Measurements from ENCODE around the gene ADCK2. TPM values are rescaled to one million over a fixed set of nuclear protein-coding genes. Genes with fewer than 3 reads are reported as not detected.
"Not testable (repeated sequence)": the region's sequence is repeated elsewhere in the genome, so short reads cannot be mapped to it uniquely, and the experiment has no call there.

ADCK2 gene
- total RNA-seq, 1 donor, result 14.5 TPM

DNA sequence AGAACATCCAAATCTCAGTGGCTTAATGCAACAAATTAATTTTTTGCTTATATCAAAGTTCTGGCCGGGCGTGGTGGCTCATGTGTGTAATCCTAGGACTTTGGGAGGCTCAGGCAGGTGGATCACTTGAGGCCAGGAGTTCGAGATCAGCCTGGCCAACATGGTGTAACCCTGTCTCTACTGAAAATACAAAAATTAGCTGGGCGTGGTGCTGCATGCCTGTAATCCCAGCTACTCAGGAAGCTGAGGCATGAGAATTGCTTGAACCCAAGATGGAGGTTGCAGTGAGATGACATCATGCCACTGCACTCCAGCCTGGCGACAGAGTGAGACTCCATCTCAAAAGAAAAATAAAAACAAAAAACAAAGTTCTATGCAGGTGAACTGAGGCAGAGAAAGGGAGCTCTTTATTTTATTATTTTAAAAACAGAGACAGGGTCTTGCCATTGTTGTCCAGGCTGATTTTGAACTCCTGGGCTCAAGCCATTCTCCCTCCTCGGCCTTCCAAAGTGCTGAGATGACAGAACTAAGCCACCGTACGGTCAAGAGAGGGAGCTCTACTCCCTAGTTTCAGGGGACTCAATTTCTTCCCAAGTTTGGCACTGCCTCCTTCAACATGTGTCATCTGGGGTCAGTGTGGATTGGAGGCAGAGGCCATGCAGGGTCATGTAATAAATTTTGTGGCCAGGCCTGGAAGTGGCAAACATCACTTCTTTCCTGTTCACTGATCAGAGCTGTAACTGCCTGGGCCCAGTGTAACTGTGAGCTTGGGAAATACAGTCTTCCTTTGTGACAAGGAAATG is 2.4 kb downstream of the ADCK2 start:
- Histone ChIP-seq H3K4me3 (ENCODE audit: low read length) (no peak overlapping the region), H3K27me3 (ENCODE audit: insufficient read depth, low read length) (no peaks in the 10 kb centered on the region), H3K9me3 (ENCODE audit: low read depth, low read length) (no peaks in the 10 kb centered on the region), H3K4me1 (ENCODE audit: insufficient read depth, low read length) (peaks cover 47% of the 10 kb centered on the region)

DNA sequence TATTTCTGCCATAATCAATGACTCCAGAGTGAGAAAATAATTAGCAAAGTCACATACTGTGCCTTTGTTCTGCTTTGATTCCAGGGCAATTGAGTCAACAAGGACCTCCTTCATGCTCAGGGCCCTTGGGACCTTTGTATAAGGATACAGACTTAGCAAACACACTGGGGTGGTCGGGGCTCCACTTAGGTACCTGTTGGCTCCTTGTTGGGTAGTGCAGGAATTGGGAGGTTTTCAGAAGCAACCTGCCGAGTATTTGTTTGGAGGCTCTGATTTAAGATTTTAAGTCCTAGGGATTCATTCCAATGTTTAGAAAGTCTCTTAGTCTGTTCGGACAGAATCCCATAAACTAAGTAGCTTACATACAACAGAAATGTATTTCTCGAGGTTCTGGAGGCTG is 3.0 kb downstream of the ADCK2 start:
- Histone ChIP-seq H3K27me3 (ENCODE audit: insufficient read depth, low read length) (no peaks in the 10 kb centered on the region), H3K4me1 (ENCODE audit: insufficient read depth, low read length) (peaks cover 47% of the 10 kb centered on the region), H3K4me3 (ENCODE audit: low read length) (no peak overlapping the region), H3K9me3 (ENCODE audit: low read depth, low read length) (no peaks in the 10 kb centered on the region)

DNA sequence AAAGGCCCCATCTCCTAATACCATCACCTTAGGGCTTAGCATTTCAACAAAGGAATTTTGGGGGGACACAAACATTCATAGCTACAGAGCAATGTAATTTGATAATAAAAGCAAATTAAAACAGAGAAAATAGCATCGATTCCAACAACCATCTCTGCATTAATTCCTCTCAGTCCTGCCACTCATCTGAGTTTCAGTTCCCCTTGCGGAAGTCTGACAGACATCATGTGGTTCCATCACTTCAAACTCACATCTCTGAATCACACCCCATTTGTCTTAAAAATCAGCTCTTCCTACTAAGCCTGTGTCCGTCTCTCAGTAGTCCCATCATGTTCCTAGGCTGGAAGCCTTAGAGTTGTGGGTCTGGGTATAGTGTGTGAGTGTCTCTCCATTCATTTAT is 3.6 kb downstream of the ADCK2 start:
- no peaks in the 10 kb centered on the region for H3K9me3 ChIP-seq (ENCODE audit: low read depth, low read length)
- no peak overlapping the region for H3K4me3 ChIP-seq (ENCODE audit: low read length)
- peaks cover 47% of the 10 kb centered on the region for H3K4me1 ChIP-seq (ENCODE audit: insufficient read depth, low read length)
- H3K27me3 ChIP-seq (ENCODE audit: insufficient read depth, low read length), result no peaks in the 10 kb centered on the region

DNA sequence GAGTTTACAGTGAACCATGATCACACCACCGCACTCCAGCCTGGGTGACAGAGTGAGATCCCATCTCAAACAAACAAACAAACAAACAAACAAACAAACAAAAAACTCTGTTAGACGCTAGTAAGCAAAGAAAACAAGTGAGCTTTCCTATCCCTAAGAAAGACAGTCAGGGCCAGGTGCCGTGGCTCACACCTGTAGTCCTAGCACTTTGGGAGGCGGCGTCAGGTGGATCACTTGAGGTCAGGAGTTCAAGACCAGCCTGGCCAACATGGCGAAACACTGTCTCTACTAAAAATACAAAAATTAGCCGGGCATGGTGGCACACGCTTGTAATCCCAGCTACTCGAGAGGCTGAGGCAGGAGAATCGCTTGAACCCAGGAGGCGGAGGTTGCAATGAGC is 4.2 kb downstream of the ADCK2 start:
- H3K27me3 ChIP-seq (ENCODE audit: insufficient read depth, low read length); H3K9me3 ChIP-seq (ENCODE audit: low read depth, low read length); H3K4me3 ChIP-seq (ENCODE audit: low read length): not testable (repeated sequence)
- H3K4me1 ChIP-seq (ENCODE audit: insufficient read depth, low read length), result peaks cover 46% of the 10 kb centered on the region

DNA sequence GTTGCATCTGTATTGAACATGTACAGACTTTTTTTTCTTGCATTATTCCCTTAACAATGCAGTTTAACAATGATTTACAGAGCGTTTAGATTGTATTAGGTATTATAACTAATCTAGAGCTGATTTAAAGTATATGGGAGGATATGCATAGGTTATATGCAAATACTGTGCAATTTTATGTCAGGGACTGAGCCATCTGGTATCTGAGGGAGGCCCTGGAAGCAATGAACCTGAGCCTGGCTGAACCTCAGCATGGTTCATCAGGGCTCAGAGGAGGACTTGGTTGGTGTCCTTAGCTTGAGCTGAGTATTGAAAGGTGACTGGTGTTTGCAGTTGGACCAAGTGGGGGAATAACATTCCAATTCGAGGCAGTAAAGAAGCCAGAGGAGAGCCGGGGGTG is 4.8 kb downstream of the ADCK2 start:
- no peaks in the 10 kb centered on the region for H3K27me3 ChIP-seq (ENCODE audit: insufficient read depth, low read length)
- no peaks in the 10 kb centered on the region for H3K9me3 ChIP-seq (ENCODE audit: low read depth, low read length)
- H3K4me1 ChIP-seq (ENCODE audit: insufficient read depth, low read length), result peaks cover 41% of the 10 kb centered on the region
- H3K4me3 ChIP-seq (ENCODE audit: low read length), result no peak overlapping the region

DNA sequence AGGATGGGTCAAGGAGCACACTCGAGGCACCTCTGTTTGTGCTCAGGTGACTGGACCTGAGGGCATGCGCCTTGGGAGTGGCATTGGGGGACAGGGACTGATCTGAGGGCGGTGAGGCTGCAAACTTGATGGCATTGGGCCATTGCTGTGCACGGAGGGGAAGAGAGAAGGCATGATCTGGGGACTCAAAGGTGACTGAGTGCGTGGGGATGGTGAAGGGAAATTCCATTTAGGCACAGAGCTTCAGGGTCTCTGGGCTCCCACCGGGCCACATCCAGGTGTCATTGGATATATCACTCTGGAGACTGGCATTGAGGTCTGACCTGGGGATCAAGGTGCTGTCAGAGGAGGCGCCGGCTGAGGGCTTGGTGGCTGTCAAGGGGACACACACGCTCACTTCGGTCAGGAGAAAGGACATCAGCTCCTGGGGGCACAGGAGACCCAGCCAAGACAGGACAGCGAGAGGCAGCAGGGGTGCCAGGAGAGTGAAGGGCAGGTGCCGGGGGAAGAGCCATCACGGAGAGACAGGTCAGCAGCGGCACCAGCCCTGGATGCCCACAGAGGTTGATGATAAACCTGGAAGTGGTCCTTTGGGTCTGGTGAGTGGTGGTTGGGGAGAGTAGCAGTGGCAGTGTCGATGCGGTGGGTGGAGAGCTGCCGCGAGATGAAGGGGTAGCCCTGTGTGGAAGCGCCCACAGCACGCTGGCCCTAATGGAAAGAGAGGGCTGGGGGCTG is 5.5 kb downstream of the ADCK2 start:
- Histone ChIP-seq H3K4me3 (ENCODE audit: low read length) (no peak overlapping the region), H3K27me3 (ENCODE audit: insufficient read depth, low read length) (no peaks in the 10 kb centered on the region), H3K4me1 (ENCODE audit: insufficient read depth, low read length) (peaks cover 39% of the 10 kb centered on the region), H3K9me3 (ENCODE audit: low read depth, low read length) (no peaks in the 10 kb centered on the region)

DNA sequence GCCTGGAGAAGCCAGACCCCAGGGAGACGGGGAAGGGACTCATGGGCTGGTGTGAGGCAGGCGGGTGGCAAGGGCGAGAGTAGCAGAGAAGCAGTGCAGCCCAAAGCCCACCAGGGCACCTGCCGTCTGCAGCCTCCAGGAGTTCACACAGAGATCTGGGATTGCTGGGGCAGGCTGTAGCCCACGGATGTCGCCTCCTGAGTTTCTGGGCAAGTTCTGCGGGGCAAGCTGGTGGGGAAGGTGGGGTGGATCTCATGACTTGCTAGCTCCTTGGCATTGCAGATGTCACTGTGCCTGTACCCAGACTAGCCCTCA is 6.0 kb downstream of the ADCK2 start:
- no peaks in the 10 kb centered on the region for H3K9me3 ChIP-seq (ENCODE audit: low read depth, low read length)

DNA sequence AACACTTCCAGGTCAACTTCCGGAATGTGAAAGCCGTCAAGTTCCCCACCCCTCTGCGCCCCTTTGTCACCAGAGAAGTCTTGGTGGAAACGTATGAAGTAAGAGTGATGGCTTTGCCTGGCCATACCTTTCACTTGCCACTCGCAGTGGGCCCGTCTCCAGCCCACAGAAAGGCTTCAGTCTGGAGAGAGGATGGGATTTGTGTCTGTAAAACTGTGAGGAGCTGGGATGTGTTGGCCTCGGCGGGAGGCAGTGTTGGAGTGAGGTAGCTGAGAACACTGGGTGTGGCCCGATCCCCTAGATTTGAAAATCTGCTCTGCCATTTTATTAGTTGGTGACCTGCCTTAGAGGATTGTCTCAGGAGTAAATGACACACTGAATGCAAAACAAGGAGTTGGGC is 6.4 kb downstream of the ADCK2 start:
- no peaks in the 10 kb centered on the region for H3K9me3 ChIP-seq (ENCODE audit: low read depth, low read length)

More for the DNA sequence above, 6.0 kb downstream of the ADCK2 start:
- no peaks in the 10 kb centered on the region for H3K27me3 ChIP-seq (ENCODE audit: insufficient read depth, low read length)
- peaks cover 34% of the 10 kb centered on the region for H3K4me1 ChIP-seq (ENCODE audit: insufficient read depth, low read length)
- no peak overlapping the region for H3K4me3 ChIP-seq (ENCODE audit: low read length)

DNA sequence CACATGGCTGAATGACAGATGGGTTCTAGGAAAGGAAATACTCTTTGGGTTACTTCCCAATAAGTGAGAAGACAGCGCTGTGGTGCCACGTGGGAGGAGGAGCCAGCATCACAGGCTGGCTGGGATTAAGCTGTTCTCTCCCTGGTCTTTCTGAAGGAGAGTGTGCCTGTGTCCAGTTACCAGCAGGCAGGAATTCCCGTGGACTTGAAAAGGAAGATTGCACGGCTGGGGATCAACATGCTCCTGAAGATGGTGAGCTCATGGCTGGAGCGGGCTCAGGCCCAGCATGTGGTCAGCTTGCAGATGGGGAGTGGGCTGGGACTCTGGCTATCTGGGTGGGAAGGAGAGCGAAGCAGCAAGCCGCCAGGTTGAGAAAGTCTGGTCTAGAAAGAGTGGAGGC is 8.1 kb downstream of the ADCK2 start:
- H3K4me3 ChIP-seq (ENCODE audit: low read length), result no peak overlapping the region

More for the DNA sequence above, 6.4 kb downstream of the ADCK2 start:
- no peak overlapping the region for H3K4me3 ChIP-seq (ENCODE audit: low read length)
- peaks cover 29% of the 10 kb centered on the region for H3K4me1 ChIP-seq (ENCODE audit: insufficient read depth, low read length)
- no peaks in the 10 kb centered on the region for H3K27me3 ChIP-seq (ENCODE audit: insufficient read depth, low read length)

DNA sequence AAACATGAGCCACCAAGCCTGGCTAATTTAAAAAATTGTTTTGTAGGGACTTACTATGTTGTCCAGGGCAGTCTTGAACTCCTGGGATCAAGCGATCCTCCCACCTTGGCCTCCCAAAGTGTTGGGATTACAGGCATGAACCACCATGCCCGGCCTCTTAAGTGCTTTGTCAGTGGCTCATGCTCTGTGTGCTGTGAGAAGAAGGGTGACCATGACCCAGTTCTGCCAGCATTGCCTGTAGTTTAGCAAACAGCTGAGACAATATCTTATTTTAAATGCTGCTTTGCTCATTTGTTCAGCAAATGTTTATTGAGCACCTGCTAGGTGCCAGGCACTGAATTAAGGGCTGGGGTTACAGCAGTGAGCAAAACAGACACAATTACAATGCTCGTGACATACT is 9.0 kb downstream of the ADCK2 start:
- Histone ChIP-seq H3K9me3 (ENCODE audit: low read depth, low read length) (no peaks in the 10 kb centered on the region), H3K4me1 (ENCODE audit: insufficient read depth, low read length) (peaks cover 4% of the 10 kb centered on the region), H3K27me3 (ENCODE audit: insufficient read depth, low read length) (no peaks in the 10 kb centered on the region), H3K4me3 (ENCODE audit: low read length) (no peak overlapping the region)

More for the DNA sequence above, 8.1 kb downstream of the ADCK2 start:
- no peaks in the 10 kb centered on the region for H3K27me3 ChIP-seq (ENCODE audit: insufficient read depth, low read length)
- no peaks in the 10 kb centered on the region for H3K9me3 ChIP-seq (ENCODE audit: low read depth, low read length)
- peaks cover 12% of the 10 kb centered on the region for H3K4me1 ChIP-seq (ENCODE audit: insufficient read depth, low read length)

DNA sequence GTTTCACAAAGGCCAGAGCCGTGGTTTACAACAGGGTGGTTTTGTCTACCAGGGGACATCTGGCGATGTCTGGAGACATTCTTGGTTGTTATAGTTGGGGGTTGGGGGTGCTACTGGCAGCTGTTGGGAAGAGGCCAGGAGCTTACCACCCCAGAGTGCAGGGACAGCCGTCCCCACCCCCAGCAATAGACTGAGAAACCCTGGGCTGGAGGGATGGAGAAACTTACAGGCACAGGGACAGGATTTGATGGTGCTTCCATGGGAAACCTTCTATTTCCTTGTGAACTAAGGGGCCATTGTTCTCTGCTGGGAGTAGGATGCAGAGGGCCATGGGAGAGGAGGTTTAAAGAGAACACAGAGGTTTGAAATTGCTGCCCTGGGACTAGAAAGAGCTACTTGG is 10.9 kb downstream of the ADCK2 start:
- no peaks in the 10 kb centered on the region for H3K9me3 ChIP-seq (ENCODE audit: low read depth, low read length)
- no peaks in the 10 kb centered on the region for H3K4me1 ChIP-seq (ENCODE audit: insufficient read depth, low read length)
- no peak overlapping the region for H3K4me3 ChIP-seq (ENCODE audit: low read length)
- no peaks in the 10 kb centered on the region for H3K27me3 ChIP-seq (ENCODE audit: insufficient read depth, low read length)

DNA sequence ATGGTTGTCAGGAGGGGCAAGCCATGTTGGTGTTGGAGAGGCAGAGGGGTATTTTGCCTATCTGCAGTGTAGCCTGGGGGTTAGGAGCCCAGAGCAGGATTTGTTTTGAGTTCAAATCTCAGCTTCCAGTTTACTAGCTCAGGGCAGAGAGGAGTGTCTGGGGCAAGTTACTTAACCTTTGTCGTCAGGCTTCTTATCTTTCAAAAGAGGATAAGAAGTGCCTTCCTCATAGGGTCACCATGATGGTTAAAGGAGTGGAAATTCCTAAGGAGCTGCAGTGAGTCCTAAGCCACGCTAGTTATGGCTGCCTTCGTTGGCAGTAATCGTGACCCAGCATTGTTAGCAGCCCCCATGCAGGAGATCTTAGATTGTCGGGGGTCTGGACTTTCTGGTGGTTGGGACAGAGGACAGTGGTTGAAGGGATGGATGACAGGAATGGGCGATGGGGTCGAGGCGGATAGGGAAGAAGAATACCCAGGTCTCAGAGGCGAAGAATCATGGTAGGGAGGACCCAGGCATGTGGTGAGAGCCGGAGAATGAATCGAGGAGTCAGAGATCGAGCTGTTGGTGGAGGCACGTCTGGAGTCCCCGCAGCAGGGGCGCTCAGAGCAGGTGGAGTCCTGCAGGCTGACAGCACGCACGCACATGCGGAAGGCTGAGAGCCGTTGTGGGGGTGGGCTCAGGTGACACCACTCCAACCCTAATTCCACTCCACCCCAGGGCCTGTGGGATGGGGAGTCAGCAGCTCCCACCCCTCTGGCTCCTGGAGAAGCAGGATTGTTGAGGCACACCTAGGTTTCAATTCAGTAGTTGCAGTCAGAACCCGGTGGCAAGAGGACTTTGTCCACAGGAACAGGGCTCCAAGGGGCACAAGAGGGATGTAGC is 11.6 kb downstream of the ADCK2 start:
- Histone ChIP-seq H3K4me1 (ENCODE audit: insufficient read depth, low read length) (no peaks in the 10 kb centered on the region), H3K27me3 (ENCODE audit: insufficient read depth, low read length) (no peaks in the 10 kb centered on the region), H3K9me3 (ENCODE audit: low read depth, low read length) (no peaks in the 10 kb centered on the region), H3K4me3 (ENCODE audit: low read length) (no peak overlapping the region)

DNA sequence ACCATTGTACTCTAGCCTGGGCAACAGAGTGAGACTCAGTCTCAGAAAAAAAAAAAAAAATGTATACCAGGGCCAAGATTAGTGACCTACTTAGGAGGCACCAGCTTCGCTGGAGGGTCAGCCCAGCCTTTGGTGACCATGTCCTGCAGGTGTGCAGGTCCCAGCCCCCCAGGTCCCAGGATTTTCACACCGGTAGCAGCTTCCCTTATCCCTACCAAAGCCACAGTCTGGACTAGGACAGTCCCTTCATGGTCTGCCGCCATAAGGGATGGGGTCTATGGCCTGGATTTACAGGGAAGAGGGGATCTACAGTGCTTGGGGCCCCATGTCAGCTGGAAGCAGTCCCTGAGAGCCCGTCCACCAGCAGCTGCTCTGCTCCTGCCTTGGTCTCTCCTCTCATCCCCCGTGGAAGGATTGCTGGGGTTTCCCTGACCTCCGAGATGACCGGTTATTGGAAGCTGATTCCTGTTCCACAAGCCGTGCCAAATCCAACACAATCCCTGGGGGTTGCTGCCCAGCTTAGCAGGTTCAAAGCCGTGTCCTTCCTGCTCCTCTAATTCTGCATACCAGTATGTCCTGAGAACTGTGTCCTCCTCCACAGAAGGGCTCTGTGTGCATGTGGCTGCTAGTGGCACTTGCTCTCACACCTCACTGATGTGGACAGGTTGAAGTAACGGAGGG is 12.8 kb downstream of the ADCK2 start:
- no peaks in the 10 kb centered on the region for H3K4me1 ChIP-seq (ENCODE audit: insufficient read depth, low read length)
- no peaks in the 10 kb centered on the region for H3K27me3 ChIP-seq (ENCODE audit: insufficient read depth, low read length)
- H3K4me3 ChIP-seq (ENCODE audit: low read length), result no peak overlapping the region
- no peaks in the 10 kb centered on the region for H3K9me3 ChIP-seq (ENCODE audit: low read depth, low read length)

DNA sequence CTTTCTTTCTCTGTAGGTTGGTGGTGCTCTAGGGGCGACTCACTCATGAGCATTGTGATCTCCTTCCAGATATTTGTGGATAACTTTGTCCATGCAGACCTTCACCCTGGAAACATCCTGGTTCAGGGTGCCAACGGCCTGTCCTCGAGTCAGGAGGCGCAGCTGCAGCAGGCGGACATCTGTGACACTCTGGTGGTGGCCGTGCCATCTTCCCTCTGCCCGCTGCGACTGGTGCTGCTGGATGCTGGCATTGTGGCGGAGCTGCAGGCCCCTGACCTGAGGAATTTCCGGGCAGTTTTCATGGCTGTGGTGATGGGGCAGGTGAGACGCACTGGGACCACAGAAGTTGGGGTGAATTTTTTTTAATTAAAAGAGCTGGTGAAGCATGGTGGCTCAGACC is 14.2 kb downstream of the ADCK2 start:
- Histone ChIP-seq H3K4me3 (ENCODE audit: low read length) (no peak overlapping the region), H3K4me1 (ENCODE audit: insufficient read depth, low read length) (no peaks in the 10 kb centered on the region), H3K27me3 (ENCODE audit: insufficient read depth, low read length) (no peaks in the 10 kb centered on the region), H3K9me3 (ENCODE audit: low read depth, low read length) (no peaks in the 10 kb centered on the region)

DNA sequence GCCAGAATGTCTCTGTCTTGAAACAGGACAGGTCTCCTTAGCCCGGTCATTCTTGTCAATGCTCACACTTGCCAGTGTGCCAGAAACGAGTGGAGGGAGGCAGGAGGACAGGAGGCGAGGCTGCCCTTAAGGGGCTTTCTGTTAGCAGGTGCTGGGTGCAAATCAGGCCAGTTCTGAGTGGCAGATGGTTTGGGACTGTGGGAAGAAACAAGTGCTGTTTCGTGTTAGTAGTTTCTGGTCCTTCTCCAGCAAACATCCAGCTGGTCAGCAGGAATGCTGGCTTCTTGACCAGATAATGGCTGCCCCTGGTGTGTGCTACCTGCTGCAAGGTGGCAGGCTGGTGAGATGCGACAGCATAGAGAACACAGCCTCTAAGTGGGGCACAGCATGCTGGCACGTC is 15.6 kb downstream of the ADCK2 start:
- Histone ChIP-seq H3K9me3 (ENCODE audit: low read depth, low read length) (no peaks in the 10 kb centered on the region), H3K27me3 (ENCODE audit: insufficient read depth, low read length) (no peaks in the 10 kb centered on the region), H3K4me1 (ENCODE audit: insufficient read depth, low read length) (no peaks in the 10 kb centered on the region)

More for the DNA sequence above, 15.6 kb downstream of the ADCK2 start:
- no peak overlapping the region for H3K4me3 ChIP-seq (ENCODE audit: low read length)

All from mononuclear cell (primary cell).